Fibroblast of lung (primary cell): ENCODE measurements around the gene TMEM209. TPM values are rescaled to one million over a fixed set of nuclear protein-coding genes. Genes with fewer than 3 reads are reported as not detected.

Experiments used
- DNase-seq, 2 donors: peaks; one replicate each; pipeline versions ENCODE4 v3.0.0 to v3.0.0-alpha.2; 2010; ENCODE audit warnings: low read depth in 2 of 2
- H2AFZ ChIP-seq: 2 replicates; pipeline ENCODE4 v1.5.1; 2012; ENCODE audit warnings: low read length, control low read depth, inconsistent platforms
- H3K27ac ChIP-seq: 2 replicates; pipeline ENCODE4 v1.5.1; 2011; ENCODE audit warnings: low read length, control low read depth; ENCODE audit not compliant: insufficient read depth
- H3K27me3 ChIP-seq: 2 replicates; pipeline ENCODE4 v1.5.1; 2011; ENCODE audit warnings: mild to moderate bottlenecking, low read length; ENCODE audit not compliant: control insufficient read depth, insufficient read depth
- H3K36me3 ChIP-seq: 2 replicates; pipeline ENCODE4 v1.5.1; 2011; ENCODE audit warnings: low read length; ENCODE audit not compliant: control insufficient read depth, insufficient read depth
- H3K4me1 ChIP-seq: 2 replicates; pipeline ENCODE4 v1.5.1; 2011; ENCODE audit warnings: low read length; ENCODE audit not compliant: control insufficient read depth, insufficient read depth; ENCODE audit errors: extremely low read depth
- H3K4me2 ChIP-seq: 2 replicates; pipeline ENCODE4 v1.5.1; 2011; ENCODE audit warnings: low read length, control low read depth; ENCODE audit not compliant: insufficient read depth; ENCODE audit errors: extremely low read depth
- H3K4me3 ChIP-seq, 4 experiments: fragments of 200-600 bp in 1 of 4; sonication (generic) in 1 of 4; replicated peaks in 1 of 4; 2 replicates each; pipeline ENCODE4 v1.5.1; 2011 to 2016; ENCODE audit warnings: low read length in 4 of 4, low read depth in 3 of 4, mild to moderate bottlenecking in 3 of 4, control low read depth in 2 of 4, inconsistent platforms in 1 of 4, mixed read lengths in 1 of 4; ENCODE audit not compliant: insufficient read depth in 1 of 4; ENCODE audit errors: control extremely low read depth in 1 of 4
- H3K79me2 ChIP-seq: 2 replicates; pipeline ENCODE4 v1.5.1; 2012; ENCODE audit warnings: mild to moderate bottlenecking, low read length, inconsistent platforms; ENCODE audit not compliant: control insufficient read depth, insufficient read depth
- H3K9ac ChIP-seq: 2 replicates; pipeline ENCODE4 v1.5.1; 2011; ENCODE audit warnings: mild to moderate bottlenecking, low read length, control low read depth; ENCODE audit not compliant: insufficient read depth
- H3K9me3 ChIP-seq: 2 replicates; pipeline ENCODE4 v1.5.1; 2012; ENCODE audit warnings: low read depth, low read length; ENCODE audit not compliant: control insufficient read depth, insufficient read depth
- H4K20me1 ChIP-seq: 2 replicates; pipeline ENCODE4 v1.5.1; 2011; ENCODE audit warnings: low read length; ENCODE audit not compliant: control insufficient read depth, insufficient read depth; ENCODE audit errors: extremely low read depth
- CTCF ChIP-seq, 2 donors: IDR thresholded peaks in 1 of 2; conservative IDR thresholded peaks in 1 of 2; 1 replicate in 1 of 2; 2 replicates in 1 of 2; pipeline ENCODE4 v1.5.1; 2011 to 2012; ENCODE audit warnings: low read length in 2 of 2, control low read depth in 1 of 2, inconsistent platforms in 1 of 2, low read depth in 1 of 2, mild to moderate bottlenecking in 1 of 2
- EZH2 ChIP-seq: IDR thresholded peaks from 2 replicates; pipeline ENCODE4 v1.5.1; 2012; ENCODE audit warnings: low read length, control low read depth, mild to moderate bottlenecking; ENCODE audit errors: missing control alignments
- polyA plus RNA-seq, 2 donors: library from polyadenylated mRNA; depleted of rRNA in 1 of 2; stranded (reverse) in 1 of 2; unstranded in 1 of 2; fragments of >200 nt; gene quantifications; 2 replicates each; pipeline ENCODE4 v1.2.1, GENCODE V29; 2011 to 2012; ENCODE audit warnings: missing spikeins in 1 of 2
- total RNA-seq: library from RNA; depleted of rRNA; stranded (reverse); fragments of >200 nt; gene quantifications from 2 replicates; pipeline ENCODE4 v1.2.1, GENCODE V29; 2014

TMEM209 gene
- total and polyA plus RNA-seq, 2 donors (not counting 1 experiment from before 2014, with no cell fraction given) = 9.7 to 15.1 TPM

- Histone ChIP-seq H3K79me2 (no peaks in the 10 kb centered on the region), H3K27ac (no peak overlapping the region), H2AFZ (no peak overlapping the region), H3K36me3 (peaks cover 2% of the 10 kb centered on the region), H3K27me3 (no peaks in the 10 kb centered on the region), H4K20me1 (no peaks in the 10 kb centered on the region), H3K9ac (no peak overlapping the region), H3K4me2 (no peak overlapping the region), H3K4me3 (no peak overlapping the region), H3K9me3 (no peaks in the 10 kb centered on the region), H3K4me1 (no peaks in the 10 kb centered on the region)
- TF ChIP-seq EZH2 = no peak
- TF ChIP-seq CTCF (conservative IDR thresholded peaks at IDR 0.05 in 1 of 2, IDR thresholded peaks at IDR 0.05 in 1 of 2; ENCODE audit: low read depth in 1 of 2, low read length in 2 of 2) = no peak
- DNase-seq = no peak
These were observed 24.0 kb downstream of the TMEM209 start for GRCh38 chr7:130181263-130181605.

GRCh38 chr7:130180571-130181262 is 24.5 kb downstream of the TMEM209 start:
- H4K20me1 ChIP-seq = no peaks in the 10 kb centered on the region
- no peak overlapping the region for H3K27ac ChIP-seq

GRCh38 chr7:130179631-130180030 is 25.6 kb downstream of the TMEM209 start:
- peaks cover 2% of the 10 kb centered on the region for H3K36me3 ChIP-seq

More at GRCh38 chr7:130180571-130181262, 24.5 kb downstream of the TMEM209 start:
- Histone ChIP-seq H3K27me3 (no peaks in the 10 kb centered on the region), H3K79me2 (no peaks in the 10 kb centered on the region), H3K4me2 (no peak overlapping the region), H3K4me3 (no peak overlapping the region), H3K36me3 (peaks cover 2% of the 10 kb centered on the region), H3K4me1 (no peaks in the 10 kb centered on the region), H3K9ac (no peak overlapping the region), H2AFZ (no peak overlapping the region), H3K9me3 (no peaks in the 10 kb centered on the region)
- DNase-seq = peak in 1 of 2 donors; percentile 92
- TF ChIP-seq EZH2 (no peak), CTCF (conservative IDR thresholded peaks at IDR 0.05 in 1 of 2, IDR thresholded peaks at IDR 0.05 in 1 of 2; ENCODE audit: low read depth in 1 of 2, low read length in 2 of 2) (no peak)

More at GRCh38 chr7:130179631-130180030, 25.6 kb downstream of the TMEM209 start:
- Histone ChIP-seq H3K4me1 (no peaks in the 10 kb centered on the region), H3K9ac (no peak overlapping the region), H3K27ac (no peak overlapping the region), H4K20me1 (no peaks in the 10 kb centered on the region), H3K9me3 (no peaks in the 10 kb centered on the region), H3K79me2 (no peaks in the 10 kb centered on the region), H2AFZ (no peak overlapping the region), H3K4me3 (no peak overlapping the region), H3K27me3 (no peaks in the 10 kb centered on the region), H3K4me2 (no peak overlapping the region)
- TF ChIP-seq CTCF (conservative IDR thresholded peaks at IDR 0.05 in 1 of 2, IDR thresholded peaks at IDR 0.05 in 1 of 2; ENCODE audit: low read depth in 1 of 2, low read length in 2 of 2) (no peak), EZH2 (no peak)
- no peak for DNase-seq
